GM10248 (cell line): Measurements from ENCODE around the gene NTNG1.

Experiments
- CTCF ChIA-PET: fragments of 300-600 bp; sonication (Branson Sonifier 250); formaldehyde crosslinking; extraction: SDS; loops from one replicate; lab custom pipeline; 2021; ENCODE audit warnings: antibody characterized with exemption; lab: Yijun Ruan, JAX
- POLR2A ChIA-PET: fragments of 350-650 bp; sonication (Branson Sonifier 250); formaldehyde crosslinking; extraction: SDS; loops from one replicate; lab custom pipeline; 2020; ENCODE audit warnings: antibody characterized with exemption; lab: Yijun Ruan, JAX
- DNase-seq: peaks from one replicate; pipeline ENCODE4 v3.0.0; 2012; ENCODE audit errors: extremely low spot score
- TF ChIP-seq, protein P1 (sequence below): IDR thresholded peaks from 2 replicates; pipeline ENCODE4 v1.5.1; 2012; ENCODE audit warnings: mild to moderate bottlenecking, low read depth; ENCODE audit errors: extremely low read depth, missing control alignments, control extremely low read depth

The NTNG1 gene

GRCh38 chr1:107263291-107263915 lies 122.6 kb downstream of the NTNG1 start:
- CTCF ChIA-PET, result interaction anchor here (1.2 to 2.3 kb wide), 3 partner anchors 9 to 14 kb away, joined by 3 to 6 read pairs (median 3); no protein-coding TSS in a partner anchor
- TF ChIP-seq, protein P1, sequence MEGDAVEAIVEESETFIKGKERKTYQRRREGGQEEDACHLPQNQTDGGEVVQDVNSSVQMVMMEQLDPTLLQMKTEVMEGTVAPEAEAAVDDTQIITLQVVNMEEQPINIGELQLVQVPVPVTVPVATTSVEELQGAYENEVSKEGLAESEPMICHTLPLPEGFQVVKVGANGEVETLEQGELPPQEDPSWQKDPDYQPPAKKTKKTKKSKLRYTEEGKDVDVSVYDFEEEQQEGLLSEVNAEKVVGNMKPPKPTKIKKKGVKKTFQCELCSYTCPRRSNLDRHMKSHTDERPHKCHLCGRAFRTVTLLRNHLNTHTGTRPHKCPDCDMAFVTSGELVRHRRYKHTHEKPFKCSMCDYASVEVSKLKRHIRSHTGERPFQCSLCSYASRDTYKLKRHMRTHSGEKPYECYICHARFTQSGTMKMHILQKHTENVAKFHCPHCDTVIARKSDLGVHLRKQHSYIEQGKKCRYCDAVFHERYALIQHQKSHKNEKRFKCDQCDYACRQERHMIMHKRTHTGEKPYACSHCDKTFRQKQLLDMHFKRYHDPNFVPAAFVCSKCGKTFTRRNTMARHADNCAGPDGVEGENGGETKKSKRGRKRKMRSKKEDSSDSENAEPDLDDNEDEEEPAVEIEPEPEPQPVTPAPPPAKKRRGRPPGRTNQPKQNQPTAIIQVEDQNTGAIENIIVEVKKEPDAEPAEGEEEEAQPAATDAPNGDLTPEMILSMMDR, result no peak
- POLR2A ChIA-PET, result no interaction called here
- no peak for DNase-seq

- POLR2A ChIA-PET, result no interaction called here
- DNase-seq, result no peak
- TF ChIP-seq, protein P1, result no peak
- CTCF ChIA-PET, result interaction anchor here (1.3 to 2.3 kb wide), 2 partner anchors 10 to 12 kb away, joined by 4 to 6 read pairs; no protein-coding TSS in a partner anchor
These were observed 123.2 kb downstream of the NTNG1 start for GRCh38 chr1:107264007-107264406.

GRCh38 chr1:107264561-107264960 lies 123.7 kb downstream of the NTNG1 start:
- no peak for DNase-seq
- ChIA-PET CTCF (interaction anchor here (1.3 to 2.3 kb wide), 2 partner anchors 9 to 12 kb away, joined by 4 to 6 read pairs; no protein-coding TSS in a partner anchor), POLR2A (no interaction called here)
- TF ChIP-seq, protein P1, result no peak

DNA sequence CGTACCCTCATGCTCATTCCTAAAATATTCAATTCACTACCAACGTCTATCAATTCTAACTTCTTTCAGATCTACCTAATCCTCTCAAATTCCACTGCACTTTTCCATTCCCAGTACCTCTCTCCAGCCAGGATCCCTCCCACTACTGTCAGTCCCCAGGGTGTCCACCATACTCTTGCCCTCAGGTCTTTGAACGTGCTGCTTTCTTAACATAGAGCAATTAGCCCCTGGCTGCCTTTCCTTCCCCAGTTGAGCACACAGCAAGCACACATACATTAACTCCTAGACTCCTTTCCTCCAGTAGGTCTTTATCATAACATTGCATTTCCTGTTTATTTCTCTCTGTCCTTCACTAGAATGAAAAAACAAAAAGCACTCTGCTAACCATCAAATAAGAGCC lies 126.7 kb downstream of the NTNG1 start:
- CTCF ChIA-PET, result interaction anchor here (0.9 to 1.3 kb wide), 2 partner anchors 10 to 19 kb away, joined by 5 read pairs; no protein-coding TSS in a partner anchor
- TF ChIP-seq, protein P1, result no peak
- no peak for DNase-seq
- POLR2A ChIA-PET, result no interaction called here

DNA sequence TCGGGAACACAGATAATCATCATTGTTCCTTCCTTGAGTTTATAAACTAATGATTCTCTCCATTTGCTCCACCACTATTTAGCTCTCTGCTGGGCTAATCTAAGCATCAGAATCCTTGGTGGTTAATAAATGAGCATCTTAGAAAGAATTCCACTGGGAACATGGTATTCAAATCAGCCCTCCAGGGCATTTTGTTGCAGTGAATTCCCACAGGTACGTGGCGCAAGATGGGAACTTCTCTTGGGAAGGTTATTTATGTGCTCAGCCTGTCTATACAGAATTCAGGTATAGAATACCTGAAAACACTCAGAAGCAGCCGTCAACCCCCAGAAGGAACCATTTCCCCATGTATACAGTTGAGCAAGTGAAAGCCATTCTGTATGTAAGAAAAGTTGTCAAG lies 131.5 kb downstream of the NTNG1 start:
- DNase-seq, result no peak
- TF ChIP-seq, protein P1, result no peak
- CTCF ChIA-PET, result interaction anchor here (2.3 kb wide), 1 partner anchor 11 kb away, joined by 8 read pairs; no protein-coding TSS in a partner anchor
- POLR2A ChIA-PET, result no interaction called here

DNA sequence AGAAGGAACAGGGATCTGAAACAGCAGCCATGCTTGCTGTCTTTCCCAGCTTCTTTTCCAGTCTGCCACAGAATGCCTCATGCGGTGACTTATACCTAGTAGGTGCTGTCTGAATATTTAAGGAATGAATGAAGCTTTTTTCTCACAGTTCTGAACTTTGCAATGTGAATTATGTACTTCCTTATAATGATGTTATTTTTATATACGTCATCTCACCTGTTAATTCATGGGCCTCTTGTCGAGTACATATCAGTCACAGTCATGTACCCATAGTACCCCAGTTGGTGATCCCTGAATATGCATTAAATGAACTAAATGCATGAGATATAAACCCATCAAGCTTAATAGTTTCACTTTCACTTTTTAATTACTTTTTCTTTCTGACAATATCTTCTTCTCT lies 132.7 kb downstream of the NTNG1 start:
- no peak for DNase-seq
- CTCF ChIA-PET, result interaction anchor here (1.2 to 2.3 kb wide), 4 partner anchors 9 to 131 kb away, joined by 4 to 8 read pairs (median 4); no protein-coding TSS in a partner anchor
- TF ChIP-seq, protein P1, result no peak
- POLR2A ChIA-PET, result no interaction called here
